Endothelial cell (in vitro differentiated cells): ENCODE results near the gene GAPT. TPM values are rescaled to one million over a fixed set of nuclear protein-coding genes. Genes with fewer than 3 reads are reported as not detected.

ENCODE experiments used
- DNase-seq: peaks from one replicate; pipeline ENCODE4 v3.0.0; 2021; ENCODE audit warnings: low spot score
- H3K27ac Mint-ChIP-seq: one replicate; pipeline ENCODE4 v1.8.0; 2021; ENCODE audit warnings: mixed read lengths, inconsistent platforms; ENCODE audit not compliant: unreplicated experiment
- H3K27me3 Mint-ChIP-seq: one replicate; pipeline ENCODE4 v1.8.0; 2021; ENCODE audit warnings: mild to moderate bottlenecking, moderate library complexity, mixed read lengths, inconsistent platforms; ENCODE audit not compliant: unreplicated experiment
- H3K36me3 Mint-ChIP-seq: one replicate; pipeline ENCODE4 v1.8.0; 2021; ENCODE audit warnings: mild to moderate bottlenecking, low read depth, mixed read lengths, inconsistent platforms; ENCODE audit not compliant: unreplicated experiment
- H3K4me1 Mint-ChIP-seq: one replicate; pipeline ENCODE4 v1.8.0; 2021; ENCODE audit warnings: mild to moderate bottlenecking, mixed read lengths, inconsistent platforms; ENCODE audit not compliant: unreplicated experiment
- H3K4me3 Mint-ChIP-seq: one replicate; pipeline ENCODE4 v1.8.0; 2021; ENCODE audit warnings: mild to moderate bottlenecking, mixed read lengths, inconsistent platforms; ENCODE audit not compliant: unreplicated experiment
- H3K9me3 Mint-ChIP-seq: one replicate; pipeline ENCODE4 v1.8.0; 2021; ENCODE audit warnings: mixed read lengths, inconsistent platforms; ENCODE audit not compliant: unreplicated experiment
- total RNA-seq: library from RNA; stranded (reverse); fragmentation: NEBNext Ultra II Directional; extraction: Animal tissue kit (Norgen Biotek cat#: 25700); gene quantifications from one replicate; pipeline ENCODE4 v1.2.1, GENCODE V29; 2021; ENCODE audit not compliant: unreplicated experiment
- TF ChIP-seq, protein P1 (sequence below): fragments of 200-600 bp; sonication (generic); IDR thresholded peaks from one replicate; pipeline ENCODE4 v1.5.0; 2021; ENCODE audit warnings: antibody characterized with exemption; ENCODE audit not compliant: unreplicated experiment

Gene GAPT
- total RNA-seq, 1 donor from 2014 or later: 1.4 TPM

GRCh38 chr5:58457050-58457449 is 34.2 kb upstream of the GAPT start:
- Mint-ChIP-seq H3K27me3 (no peaks in the 10 kb centered on the region), H3K9me3 (no peaks in the 10 kb centered on the region), H3K36me3 (peaks cover 71% of the 10 kb centered on the region), H3K27ac (peak overlapping the region; percentile 75), H3K4me1 (peaks cover 57% of the 10 kb centered on the region), H3K4me3 (peak overlapping the region; percentile 100)
- DNase-seq: no peak
- TF ChIP-seq, protein P1, sequence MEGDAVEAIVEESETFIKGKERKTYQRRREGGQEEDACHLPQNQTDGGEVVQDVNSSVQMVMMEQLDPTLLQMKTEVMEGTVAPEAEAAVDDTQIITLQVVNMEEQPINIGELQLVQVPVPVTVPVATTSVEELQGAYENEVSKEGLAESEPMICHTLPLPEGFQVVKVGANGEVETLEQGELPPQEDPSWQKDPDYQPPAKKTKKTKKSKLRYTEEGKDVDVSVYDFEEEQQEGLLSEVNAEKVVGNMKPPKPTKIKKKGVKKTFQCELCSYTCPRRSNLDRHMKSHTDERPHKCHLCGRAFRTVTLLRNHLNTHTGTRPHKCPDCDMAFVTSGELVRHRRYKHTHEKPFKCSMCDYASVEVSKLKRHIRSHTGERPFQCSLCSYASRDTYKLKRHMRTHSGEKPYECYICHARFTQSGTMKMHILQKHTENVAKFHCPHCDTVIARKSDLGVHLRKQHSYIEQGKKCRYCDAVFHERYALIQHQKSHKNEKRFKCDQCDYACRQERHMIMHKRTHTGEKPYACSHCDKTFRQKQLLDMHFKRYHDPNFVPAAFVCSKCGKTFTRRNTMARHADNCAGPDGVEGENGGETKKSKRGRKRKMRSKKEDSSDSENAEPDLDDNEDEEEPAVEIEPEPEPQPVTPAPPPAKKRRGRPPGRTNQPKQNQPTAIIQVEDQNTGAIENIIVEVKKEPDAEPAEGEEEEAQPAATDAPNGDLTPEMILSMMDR: no peak

DNA sequence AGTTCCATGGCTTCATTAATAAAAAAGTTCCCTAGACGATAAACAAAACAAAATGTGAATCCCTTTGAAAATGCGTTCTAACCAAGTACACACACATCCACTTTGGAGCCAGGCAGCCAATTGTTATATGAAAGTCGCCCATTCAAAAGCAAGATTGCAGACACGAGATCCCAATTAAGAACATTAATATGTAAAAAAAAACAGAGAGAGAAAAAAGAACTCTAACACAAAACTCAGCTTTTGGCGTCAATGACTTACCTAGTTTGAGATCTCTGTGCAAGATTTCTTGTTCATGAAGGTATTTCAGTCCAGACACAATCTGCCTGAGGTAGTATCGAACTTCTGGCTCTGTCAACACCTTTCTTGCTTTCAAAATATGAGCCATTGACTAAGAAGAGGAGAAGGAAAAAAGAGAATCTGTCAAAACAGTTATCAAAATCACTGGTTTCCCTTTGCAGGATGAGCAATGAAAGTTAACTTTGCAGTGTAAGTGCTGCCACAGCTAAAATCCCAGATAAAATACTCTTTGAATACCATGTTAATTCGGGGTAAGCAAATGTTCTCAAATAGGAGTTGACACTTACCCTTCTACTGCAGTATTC is 33.0 kb upstream of the GAPT start:
- H3K36me3 Mint-ChIP-seq: peaks cover 61% of the 10 kb centered on the region
- H3K27me3 Mint-ChIP-seq: no peaks in the 10 kb centered on the region
- TF ChIP-seq, protein P1: no peak

GRCh38 chr5:58458743-58459145 is 32.5 kb upstream of the GAPT start:
- no peak for DNase-seq
- Mint-ChIP-seq H3K4me1 (peaks cover 48% of the 10 kb centered on the region), H3K9me3 (no peaks in the 10 kb centered on the region), H3K4me3 (peak overlapping the region; percentile 100), H3K36me3 (peaks cover 56% of the 10 kb centered on the region), H3K27me3 (no peaks in the 10 kb centered on the region), H3K27ac (peak overlapping the region; percentile 92)
- TF ChIP-seq, protein P1: no peak

More for the DNA sequence above, 33.0 kb upstream of the GAPT start:
- Mint-ChIP-seq H3K4me3 (peak overlapping the region; percentile 100), H3K4me1 (peaks cover 53% of the 10 kb centered on the region), H3K27ac (peak overlapping the region; percentile 82), H3K9me3 (no peaks in the 10 kb centered on the region)
- no peak for DNase-seq

GRCh38 chr5:58459146-58460001 is 31.9 kb upstream of the GAPT start:
- Mint-ChIP-seq H3K36me3 (peaks cover 50% of the 10 kb centered on the region), H3K9me3 (no peaks in the 10 kb centered on the region), H3K27me3 (no peaks in the 10 kb centered on the region), H3K4me1 (peaks cover 46% of the 10 kb centered on the region), H3K4me3 (peak overlapping the region; percentile 100), H3K27ac (peak overlapping the region; percentile 92)
- DNase-seq: no peak
- TF ChIP-seq, protein P1: no peak
